ENCODE data around the gene DPP6. TPM values are rescaled to one million over a fixed set of nuclear protein-coding genes. Genes with fewer than 3 reads are reported as not detected.

DPP6 gene
- total RNA-seq, 1 donor = under 0.01 TPM

DNA sequence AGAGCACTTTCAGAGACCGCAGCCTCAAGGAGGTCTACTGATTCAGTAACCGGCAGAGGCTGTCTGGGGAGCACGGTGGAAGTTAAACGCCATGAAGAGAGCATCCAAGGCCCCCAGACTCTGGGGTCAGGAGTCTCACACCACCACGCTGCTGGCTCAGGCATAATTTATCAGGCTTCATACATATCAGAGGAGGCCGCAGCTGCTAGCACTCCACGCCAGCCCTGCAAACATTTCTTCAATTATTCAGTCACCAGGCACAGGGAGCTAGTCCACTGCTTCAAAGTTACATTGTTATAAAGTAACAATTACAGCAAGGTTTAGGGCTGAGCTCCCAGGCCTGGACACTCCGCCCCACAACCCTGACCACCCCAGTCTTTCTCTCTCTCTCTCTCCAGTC lies 852.9 kb downstream of the DPP6 start:
- no peak for DNase-seq (ENCODE audit: low read depth)
- TF ChIP-seq, protein P1, sequence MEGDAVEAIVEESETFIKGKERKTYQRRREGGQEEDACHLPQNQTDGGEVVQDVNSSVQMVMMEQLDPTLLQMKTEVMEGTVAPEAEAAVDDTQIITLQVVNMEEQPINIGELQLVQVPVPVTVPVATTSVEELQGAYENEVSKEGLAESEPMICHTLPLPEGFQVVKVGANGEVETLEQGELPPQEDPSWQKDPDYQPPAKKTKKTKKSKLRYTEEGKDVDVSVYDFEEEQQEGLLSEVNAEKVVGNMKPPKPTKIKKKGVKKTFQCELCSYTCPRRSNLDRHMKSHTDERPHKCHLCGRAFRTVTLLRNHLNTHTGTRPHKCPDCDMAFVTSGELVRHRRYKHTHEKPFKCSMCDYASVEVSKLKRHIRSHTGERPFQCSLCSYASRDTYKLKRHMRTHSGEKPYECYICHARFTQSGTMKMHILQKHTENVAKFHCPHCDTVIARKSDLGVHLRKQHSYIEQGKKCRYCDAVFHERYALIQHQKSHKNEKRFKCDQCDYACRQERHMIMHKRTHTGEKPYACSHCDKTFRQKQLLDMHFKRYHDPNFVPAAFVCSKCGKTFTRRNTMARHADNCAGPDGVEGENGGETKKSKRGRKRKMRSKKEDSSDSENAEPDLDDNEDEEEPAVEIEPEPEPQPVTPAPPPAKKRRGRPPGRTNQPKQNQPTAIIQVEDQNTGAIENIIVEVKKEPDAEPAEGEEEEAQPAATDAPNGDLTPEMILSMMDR (IDR thresholded peaks at IDR 0.05; ENCODE audit: insufficient read depth, low read depth, low read length) = no peak
- H3K4me3 ChIP-seq (ENCODE audit: low read depth, low read length) = no peak overlapping the region

GRCh38 chr7:154905615-154906014 lies 853.4 kb downstream of the DPP6 start:
- no peak for DNase-seq (ENCODE audit: low read depth)
- TF ChIP-seq, protein P1 (IDR thresholded peaks at IDR 0.05; ENCODE audit: insufficient read depth, low read depth, low read length) = no peak
- no peak overlapping the region for H3K4me3 ChIP-seq (ENCODE audit: low read depth, low read length)

GRCh38 chr7:154906201-154906600 lies 854.0 kb downstream of the DPP6 start:
- no peak for DNase-seq (ENCODE audit: low read depth)
- TF ChIP-seq, protein P1 (IDR thresholded peaks at IDR 0.05; ENCODE audit: insufficient read depth, low read depth, low read length) = no peak
- H3K4me3 ChIP-seq (ENCODE audit: low read depth, low read length) = no peak overlapping the region

DNA sequence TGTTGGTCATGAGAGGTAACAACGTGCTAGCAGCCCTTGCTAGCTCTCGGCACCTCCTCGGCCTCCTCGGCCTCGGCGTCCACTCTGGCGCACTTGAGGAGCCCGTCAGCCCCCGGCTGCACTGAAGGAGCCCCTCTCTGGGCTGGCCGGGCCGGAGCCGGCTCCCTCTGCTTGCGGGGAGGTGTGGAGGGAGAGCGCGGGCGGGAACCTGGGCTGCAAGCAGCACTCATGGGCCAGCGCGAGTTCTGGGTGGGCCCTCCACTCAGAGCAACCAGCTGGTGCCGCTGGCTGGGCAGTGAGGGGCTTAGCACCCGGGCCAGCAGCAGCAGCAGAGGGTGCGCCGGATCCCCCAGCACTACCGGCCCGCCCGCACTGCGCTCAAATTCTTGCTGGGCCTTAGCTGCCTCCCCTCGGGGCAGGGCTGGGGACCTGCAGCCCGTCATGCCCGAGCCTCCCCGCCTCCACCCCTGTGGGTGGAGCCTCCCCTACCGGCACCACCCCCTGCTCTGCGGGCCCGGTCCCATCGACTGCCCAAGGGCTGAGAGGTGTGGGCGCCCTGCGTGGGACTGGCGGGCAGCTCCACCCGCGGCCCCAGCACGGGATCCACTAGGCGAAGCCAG lies 854.6 kb downstream of the DPP6 start:
- TF ChIP-seq, protein P1 (IDR thresholded peaks at IDR 0.05; ENCODE audit: insufficient read depth, low read depth, low read length) = no peak
- H3K4me3 ChIP-seq (ENCODE audit: low read depth, low read length) = no peak overlapping the region
- no peak for DNase-seq (ENCODE audit: low read depth)

DNA sequence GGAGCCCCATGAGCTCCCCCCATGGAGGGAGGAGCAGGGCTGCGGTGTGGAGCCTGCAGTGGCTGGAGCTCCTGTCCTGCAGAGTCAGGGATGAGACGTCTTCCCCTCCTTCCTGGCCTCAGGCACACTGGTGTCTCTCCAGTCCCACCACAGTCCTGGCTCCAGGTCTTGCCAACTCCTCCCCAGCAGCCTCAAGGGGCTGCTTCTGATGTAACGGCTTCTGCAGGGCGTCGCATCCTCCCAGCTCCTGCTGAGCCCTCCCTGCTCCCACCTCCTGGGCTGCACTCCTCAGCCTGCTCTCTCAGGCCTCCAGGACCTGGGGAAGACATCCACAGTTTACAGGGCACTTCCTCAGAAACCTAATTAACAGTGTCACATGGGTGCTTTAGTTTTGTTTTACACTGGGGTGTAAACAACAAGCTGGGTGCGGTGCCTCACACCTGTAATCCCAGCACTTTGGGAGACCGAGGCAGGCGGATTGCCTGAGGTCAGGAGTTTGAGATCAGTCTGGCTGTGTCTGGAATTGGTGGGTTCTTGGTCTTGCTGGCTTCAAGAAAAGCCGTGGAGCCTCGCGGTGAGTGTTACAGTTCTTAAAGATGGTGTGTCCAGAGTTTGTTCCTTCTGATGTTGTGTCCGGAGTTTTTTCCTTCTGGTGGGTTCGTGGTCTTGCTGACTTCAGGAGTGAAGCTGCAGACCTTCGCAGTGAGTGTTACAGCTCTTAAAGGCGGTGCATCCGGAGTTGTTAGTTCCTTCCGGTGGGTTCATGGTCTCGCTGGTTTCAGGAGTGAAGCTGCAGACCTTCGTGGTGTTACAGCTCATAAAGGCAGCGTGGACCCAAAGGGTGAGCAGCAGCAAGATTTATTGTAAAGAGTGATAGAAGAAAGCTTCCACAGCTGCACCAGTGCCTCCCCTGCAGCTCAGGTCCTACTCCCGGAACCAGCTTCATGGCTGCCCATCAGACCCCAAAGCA lies 855.7 kb downstream of the DPP6 start:
- TF ChIP-seq, protein P1 (IDR thresholded peaks at IDR 0.05; ENCODE audit: insufficient read depth, low read depth, low read length) = no peak
- DNase-seq (ENCODE audit: low read depth) = no peak
- no peak overlapping the region for H3K4me3 ChIP-seq (ENCODE audit: low read depth, low read length)

DNA sequence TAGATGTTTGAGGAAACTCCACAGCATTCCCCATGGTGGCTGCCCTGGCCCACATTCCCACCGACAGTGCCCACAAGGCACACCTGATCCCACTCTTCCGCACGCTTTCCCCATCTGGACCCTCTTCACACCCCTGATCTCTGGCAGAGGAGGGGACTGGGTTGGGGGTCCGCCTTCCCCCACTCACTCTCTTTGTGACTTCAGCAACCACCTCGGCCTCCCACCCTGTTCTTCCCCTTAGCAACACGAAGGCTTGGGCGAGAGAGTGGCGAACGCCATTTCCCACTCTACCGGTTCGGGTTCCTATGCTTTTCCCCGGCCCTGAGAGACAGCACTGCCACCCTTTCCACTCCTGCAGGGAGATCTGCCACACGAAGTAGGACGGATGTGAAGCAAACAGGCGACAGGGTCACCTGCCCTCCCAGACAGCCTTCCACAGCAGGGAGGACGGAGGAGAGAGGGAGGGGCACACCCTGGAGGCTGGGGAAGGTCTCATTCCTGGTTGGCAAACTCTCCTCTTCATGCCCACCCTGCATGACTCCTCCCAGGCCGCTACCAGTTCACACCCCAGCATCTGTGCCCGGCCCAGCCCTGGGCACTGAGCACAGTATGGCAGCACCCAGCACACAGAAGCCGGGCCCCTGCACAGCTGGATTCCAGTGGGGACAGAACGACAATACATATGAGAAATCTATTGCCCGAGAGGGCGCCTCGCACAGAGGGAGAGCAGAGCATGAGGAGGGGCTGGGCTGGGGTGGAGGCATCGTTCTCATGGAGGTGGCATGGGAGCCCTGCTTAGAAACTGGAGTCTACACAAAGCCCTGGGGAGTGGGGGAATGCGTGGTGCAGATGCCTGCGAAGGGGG lies 857.3 kb downstream of the DPP6 start:
- TF ChIP-seq, protein P1 (IDR thresholded peaks at IDR 0.05; ENCODE audit: insufficient read depth, low read depth, low read length) = no peak
- no peak overlapping the region for H3K4me3 ChIP-seq (ENCODE audit: low read depth, low read length)
- no peak for DNase-seq (ENCODE audit: low read depth)
